CD4-positive, alpha-beta T cell treated with Interleukin-6 at 100 ng/mL for 8 hours (primary cell): ENCODE measurements around the gene GLG1.
A peak's percentile ranks its signal among the peaks of the same experiment; 100 is the strongest.
"Not testable (repeated sequence)": the region's sequence is repeated elsewhere in the genome, so short reads cannot be mapped to it uniquely, and the experiment has no call there.

ENCODE experiments used
- DNase-seq: peaks from one replicate; pipeline ENCODE4 v3.0.0-alpha.2; 2020; ENCODE audit warnings: mixed read lengths, low spot score

GLG1 gene

GRCh38 chr16:74606521-74607309 is at the start of gene GLG1:
GLG1 (minus strand) TSS chr16:74607114; CDS start chr16:74607094, 20 bp downstream.
- DNase-seq: peak; percentile 87

- DNase-seq: no peak
Measured at GRCh38 chr16:74654536-74655050, 47.7 kb upstream of the GLG1 start.

DNA sequence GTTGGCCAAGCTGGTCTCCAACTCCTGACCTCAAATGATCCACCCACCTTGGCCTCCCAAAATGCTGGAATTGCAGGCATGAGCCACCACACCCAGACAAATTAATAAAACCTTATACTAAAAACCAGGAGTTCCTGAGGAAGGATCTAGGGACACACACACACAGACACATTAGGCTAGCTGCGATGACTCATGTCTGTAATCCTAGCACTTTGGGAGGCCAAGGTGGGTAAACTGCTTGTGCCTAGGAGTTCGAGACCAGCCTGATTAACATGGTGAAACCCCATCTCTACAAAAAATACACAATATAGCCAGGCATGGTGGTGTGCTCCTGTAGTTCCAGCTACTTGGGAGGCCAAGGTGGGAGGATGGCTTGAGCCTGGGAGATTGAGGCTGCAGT is 46.0 kb upstream of the GLG1 start:
- DNase-seq: not testable (repeated sequence)

DNA sequence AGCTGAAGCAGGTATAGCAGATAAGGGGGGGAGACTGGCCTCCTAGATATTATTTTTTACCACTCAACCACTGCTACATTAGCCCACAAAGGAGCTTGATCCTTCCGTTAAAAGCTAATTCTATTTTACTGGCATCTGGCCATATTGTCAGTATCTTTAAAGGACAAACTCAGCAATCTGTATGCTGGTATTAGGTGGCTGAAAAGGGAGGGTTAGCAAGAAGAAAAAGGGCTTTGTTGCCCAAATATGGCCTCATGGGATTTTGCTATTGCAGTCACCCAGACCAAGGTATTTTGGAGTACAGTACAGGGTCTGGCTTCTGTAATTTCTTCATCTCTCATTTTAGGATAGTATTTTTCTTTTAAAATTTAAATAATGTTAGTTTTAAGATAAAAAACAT is 45.3 kb upstream of the GLG1 start:
- DNase-seq: no peak

DNA sequence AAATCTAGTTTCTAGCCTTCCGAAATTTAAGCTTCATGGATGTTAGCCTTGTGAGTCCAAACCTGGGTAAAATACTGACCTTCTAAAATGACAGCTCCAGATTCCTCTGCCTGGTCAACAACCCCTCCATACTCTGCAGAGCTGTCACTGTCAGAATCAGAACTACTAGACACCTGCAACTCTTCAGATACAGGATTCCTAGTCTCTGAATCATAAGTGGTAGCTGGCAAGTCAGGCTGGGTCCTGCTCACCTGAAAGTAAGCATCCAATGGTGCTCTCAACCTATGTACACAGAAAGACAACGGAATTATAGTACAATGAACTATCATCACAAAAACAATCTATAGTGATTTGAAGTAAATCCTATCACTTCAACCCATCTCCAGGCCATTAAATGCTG is 44.9 kb upstream of the GLG1 start:
- DNase-seq: no peak

- DNase-seq: no peak
Measured at GRCh38 chr16:74650966-74651567, 44.2 kb upstream of the GLG1 start.

GRCh38 chr16:74649839-74650504 is 43.1 kb upstream of the GLG1 start:
- no peak for DNase-seq

DNA sequence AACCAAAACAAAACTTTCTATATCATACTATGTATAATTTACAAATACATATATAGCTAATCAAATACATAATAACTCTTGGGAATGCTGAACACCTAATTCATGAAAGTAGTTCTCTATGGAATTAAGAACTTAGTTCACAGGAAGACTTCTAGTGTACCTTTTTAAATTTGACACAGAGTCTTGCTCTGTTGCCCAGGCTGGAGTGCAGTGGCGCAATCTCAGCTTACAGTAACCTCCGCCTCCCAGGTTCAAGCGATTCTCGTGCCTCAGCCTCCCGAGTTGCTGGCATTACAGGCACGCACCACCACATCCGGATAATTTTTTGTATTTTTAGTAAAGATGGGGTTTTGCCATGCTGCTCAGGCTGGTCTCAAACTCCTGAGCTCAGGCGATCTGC is 35.1 kb upstream of the GLG1 start:
- DNase-seq: no peak

DNA sequence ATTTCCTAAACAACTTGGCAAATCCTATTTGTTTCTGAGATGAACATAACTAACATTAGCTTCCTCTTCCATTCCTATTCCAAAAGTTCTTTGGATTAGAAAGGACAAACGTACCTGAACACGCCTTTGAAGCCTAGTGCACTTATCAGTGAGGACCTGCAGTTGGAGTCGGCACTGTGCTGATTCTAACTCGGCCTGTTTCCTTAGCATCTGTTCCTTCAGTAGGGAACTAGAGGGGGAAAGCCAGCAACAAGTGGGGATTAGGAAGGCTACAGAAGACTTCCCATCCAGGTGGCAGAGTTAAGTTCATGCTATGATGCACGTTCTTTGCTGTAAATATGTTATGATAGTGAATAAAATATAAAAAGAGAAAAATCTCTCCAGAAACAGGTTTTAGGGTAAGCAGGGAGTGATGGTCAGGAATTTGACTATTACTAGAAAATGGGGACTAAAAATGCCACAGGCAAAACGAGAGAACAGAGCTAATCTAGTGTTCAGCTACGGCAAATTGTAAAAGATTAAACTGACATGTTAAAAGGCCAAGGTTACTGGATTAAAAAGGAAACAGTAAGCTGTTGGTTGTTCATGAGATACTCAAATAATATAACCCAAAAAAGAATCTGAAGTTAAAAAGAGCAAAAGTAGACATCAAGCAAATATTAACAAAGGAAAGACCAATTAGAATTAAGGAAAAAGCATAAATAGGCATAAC is 31.0 kb upstream of the GLG1 start:
- no peak for DNase-seq

- no peak for DNase-seq
Measured at GRCh38 chr16:74635303-74635702, 28.4 kb upstream of the GLG1 start.

DNA sequence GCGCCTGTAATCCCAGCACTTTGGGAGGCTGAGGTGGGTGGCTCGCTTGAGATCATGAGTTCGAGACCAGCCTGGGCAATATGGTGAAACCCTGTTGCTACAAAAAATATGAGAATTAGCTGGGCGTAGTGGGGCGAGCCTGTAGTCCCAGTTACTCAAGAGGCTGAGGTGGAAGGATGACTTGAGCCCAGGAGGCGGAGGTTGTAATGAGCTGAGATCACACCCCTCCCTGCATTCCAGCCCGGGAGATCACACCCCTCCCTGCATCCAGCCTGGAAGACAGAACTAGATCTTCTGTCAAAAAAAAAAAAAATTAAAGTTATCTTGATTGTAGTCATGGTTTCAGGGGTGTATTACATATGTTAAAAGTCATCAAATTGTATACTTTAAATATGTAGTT is 26.8 kb upstream of the GLG1 start:
- no peak for DNase-seq

DNA sequence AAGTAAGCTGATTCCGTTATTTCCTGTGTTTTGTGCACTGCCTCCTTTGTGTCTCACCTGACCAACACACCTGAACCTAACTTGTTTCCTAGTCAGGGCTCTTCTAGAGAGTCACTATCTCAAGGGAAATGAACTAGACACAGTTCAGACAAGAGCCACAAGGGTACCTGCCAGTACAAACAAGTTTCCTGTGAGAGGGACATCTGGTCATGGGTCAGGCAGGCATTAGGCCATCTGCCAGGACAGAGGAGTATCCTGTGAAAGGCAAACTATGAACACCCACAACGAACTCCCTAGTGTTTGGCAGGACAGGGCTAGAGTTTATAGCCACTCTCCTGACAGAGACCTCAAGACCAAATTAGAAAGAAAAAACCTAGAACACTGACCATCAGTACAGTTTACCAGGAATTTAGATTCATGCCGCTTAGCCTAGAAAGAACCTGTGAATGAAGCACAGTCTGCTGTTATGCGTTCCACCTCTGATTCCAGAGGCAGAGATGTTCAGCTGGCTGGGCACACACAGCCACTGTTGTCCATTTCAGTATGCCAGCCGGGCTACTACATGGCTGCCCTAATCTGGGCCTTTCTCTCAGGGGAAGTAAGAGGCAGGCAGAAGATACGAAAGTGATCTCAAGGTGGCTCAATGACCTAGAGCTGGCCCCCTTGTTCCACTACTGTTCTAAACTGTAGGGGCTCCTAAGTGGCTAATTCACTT is 20.7 kb upstream of the GLG1 start:
- no peak for DNase-seq

GRCh38 chr16:74626741-74627416 is 20.0 kb upstream of the GLG1 start:
- DNase-seq: no peak

GRCh38 chr16:74625500-74626350 is 18.8 kb upstream of the GLG1 start:
- DNase-seq: no peak

- no peak for DNase-seq
Measured at GRCh38 chr16:74623839-74624235, 16.9 kb upstream of the GLG1 start.

DNA sequence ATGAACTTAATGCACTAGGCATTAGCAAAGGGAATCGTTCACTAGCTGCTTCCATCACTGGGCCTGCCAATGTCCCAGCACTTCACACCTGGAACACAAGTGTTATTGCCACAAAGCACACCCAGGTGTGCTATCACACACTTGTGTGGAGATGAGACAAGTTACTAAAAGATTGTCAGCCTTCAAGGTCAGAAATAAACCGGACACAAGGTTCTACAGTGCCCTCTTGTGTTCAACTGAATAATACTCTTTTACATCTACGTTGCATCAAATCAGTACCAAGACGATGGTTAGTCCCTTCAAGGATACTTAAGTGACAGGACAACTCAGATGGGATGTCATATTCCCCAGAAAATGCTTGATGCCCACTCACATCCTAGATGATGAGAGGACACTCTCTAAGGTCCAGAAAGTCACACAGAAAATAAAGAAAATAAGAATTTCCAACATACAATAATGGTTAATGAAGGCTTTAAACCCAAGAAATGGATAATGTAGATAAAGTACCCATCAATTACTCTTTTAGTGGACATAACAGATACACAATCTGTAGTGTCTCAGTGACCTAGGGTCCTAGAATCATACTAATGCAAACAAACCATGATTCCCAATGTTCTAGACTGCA is 16.4 kb upstream of the GLG1 start:
- peak; percentile 47 for DNase-seq

GRCh38 chr16:74622005-74622404 is 15.1 kb upstream of the GLG1 start:
- DNase-seq: no peak

GRCh38 chr16:74617206-74617788 is 10.4 kb upstream of the GLG1 start:
- DNase-seq: no peak

DNA sequence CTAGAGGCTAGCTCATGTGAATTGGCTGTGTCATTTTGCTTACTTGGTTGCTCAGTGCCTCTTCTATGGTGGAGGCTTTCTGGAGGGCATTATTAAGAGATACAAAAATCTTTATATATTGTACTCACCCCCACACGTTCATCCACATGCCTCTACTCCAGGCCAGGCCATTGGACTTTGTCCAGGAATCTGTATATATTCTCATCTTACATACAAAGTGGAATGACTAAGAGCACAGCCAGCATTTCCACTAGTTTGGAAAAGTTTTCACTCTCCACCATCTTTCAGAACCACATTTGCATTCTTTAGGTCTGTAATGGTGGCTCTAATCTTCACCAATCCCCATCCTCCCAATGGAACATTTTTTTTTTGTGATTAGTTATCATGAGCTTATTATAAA is 4.8 kb upstream of the GLG1 start:
- DNase-seq: no peak
